Esophagus squamous epithelium (tissue), 4 donors: ENCODE results near the gene CELF4.

Source experiments
- CTCF ChIP-seq, 6 experiments: fragments of 450-650 bp in 4 of 6; fragments of 200-600 bp in 2 of 6; sonication (generic) in 2 of 6; IDR thresholded peaks; one replicate each; pipeline ENCODE4 v1.5.1; 2016 to 2019; ENCODE audit warnings: antibody characterized with exemption in 6 of 6, mild to moderate bottlenecking in 4 of 6, moderate library complexity in 4 of 6
- POLR2A ChIP-seq, 4 donors: fragments of 450-650 bp; IDR thresholded peaks; one replicate each; pipeline ENCODE4 v1.6.1; 2017; ENCODE audit warnings: antibody characterized with exemption in 4 of 4, mild to moderate bottlenecking in 4 of 4, moderate library complexity in 3 of 4

- TF ChIP-seq CTCF (IDR thresholded peaks at IDR 0.05) (no peak), POLR2A (IDR thresholded peaks at IDR 0.05) (no peak)
Observed at GRCh38 chr18:37460604-37461003, 105.0 kb downstream of the CELF4 start.
